GM20431 (cell line): Measurements from ENCODE around the gene RBP5.

Source experiments
- in situ Hi-C: fragments of 300-500 bp; cut with MseI, MboI; formaldehyde crosslinking; loops from one replicate; pipeline ENCODE4 v1.15.0; 2020; ENCODE audit warnings: low sequenced_read_pairs; ENCODE audit not compliant: unreplicated experiment

The RBP5 gene

DNA sequence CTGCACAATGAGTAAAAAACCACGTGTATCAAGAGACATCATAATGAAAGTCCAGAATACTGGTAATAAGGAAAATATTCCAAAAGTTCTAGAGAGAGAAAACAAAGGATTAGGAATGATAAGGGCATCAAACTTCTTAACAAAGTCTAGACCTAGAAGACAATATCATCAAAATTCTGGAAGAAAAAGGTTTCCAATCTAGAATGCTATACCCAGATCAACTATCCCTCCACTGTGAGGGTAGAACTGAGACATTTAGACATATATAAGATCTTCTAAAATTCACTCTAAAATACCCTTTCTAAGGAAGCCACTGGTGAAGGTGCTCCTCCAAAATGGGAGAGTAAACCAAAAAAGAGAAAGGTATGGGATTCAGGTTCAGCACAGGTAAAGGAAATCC lies 22.6 kb downstream of the RBP5 start:
- in situ Hi-C loops, result no loop called here

DNA sequence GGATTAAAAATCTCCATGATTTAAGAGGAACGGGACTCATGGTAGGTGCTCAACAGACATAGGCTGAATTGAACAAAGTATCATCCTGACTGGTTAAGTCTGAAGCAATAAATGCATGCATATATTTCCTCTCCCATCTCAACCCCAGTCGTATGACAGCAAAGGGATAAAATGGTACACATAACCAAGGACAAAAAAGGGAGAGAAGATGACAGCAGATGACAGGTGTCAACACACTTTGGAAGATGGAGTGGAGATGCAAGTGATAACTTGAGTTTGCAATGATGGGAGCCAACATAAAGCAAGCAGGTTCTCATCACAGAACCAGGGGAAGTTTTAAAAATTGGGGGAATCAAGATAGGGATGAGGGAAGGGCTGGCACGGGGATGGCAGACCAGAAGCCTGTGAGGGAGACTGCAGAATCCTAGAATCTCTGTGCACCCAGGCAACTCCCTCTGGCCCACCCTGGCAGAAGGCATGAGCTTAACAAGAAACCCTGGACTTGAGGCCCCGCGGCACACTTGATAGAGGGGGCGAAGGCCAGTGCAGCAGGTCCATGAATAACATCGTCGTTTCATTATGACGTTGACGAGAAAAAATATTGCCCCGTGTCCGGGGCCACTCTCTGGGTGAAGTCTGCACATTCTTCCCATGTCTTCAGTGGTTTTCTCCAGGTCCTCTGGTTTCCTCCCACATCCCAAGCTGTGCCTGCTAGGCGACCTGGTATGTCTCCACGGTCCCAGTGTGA lies 24.7 kb downstream of the RBP5 start:
- in situ Hi-C loops, result no loop called here

DNA sequence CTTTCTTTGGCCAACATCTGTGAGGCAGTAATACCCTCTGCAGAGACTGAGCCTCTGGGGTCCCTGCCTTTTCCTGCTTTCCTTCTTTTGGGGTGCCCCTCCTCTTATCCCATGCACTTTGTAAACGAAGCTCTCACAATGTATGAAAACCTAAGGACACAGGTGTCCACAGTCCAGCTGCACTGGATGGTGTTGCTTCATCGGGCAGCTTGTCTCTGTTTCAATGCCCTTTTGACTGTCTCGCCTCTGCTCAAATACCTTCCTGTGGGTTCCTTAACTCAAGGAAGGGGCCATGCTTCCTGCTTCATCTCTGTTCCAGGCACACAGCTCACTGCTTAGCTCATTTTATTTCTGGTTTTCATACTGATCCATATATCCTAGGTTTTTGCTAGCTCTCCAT lies 26.1 kb downstream of the RBP5 start:
- in situ Hi-C loops, result no loop called here

DNA sequence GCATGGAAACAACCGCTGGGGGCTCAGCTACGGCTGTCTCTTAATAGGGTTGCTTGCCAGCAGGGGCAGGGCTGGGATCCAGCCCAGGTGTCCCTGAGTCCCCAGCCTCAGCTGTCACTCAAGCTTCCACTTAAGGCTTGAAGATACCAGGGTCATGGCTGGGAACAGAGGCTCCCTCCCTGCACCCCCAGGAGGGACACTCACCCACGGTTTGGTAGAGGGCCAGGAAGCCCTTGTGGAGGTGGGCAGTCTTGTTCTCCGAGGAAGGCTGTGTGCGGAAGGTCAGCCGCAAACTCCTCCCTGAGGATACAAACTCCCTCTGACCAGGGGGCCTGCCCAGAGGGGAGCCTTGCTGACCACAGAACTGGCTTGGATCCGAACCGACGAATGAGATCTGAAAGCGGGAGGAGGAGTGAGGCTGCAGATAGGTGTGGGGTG lies 27.0 kb downstream of the RBP5 start:
- in situ Hi-C loops, result no loop called here

DNA sequence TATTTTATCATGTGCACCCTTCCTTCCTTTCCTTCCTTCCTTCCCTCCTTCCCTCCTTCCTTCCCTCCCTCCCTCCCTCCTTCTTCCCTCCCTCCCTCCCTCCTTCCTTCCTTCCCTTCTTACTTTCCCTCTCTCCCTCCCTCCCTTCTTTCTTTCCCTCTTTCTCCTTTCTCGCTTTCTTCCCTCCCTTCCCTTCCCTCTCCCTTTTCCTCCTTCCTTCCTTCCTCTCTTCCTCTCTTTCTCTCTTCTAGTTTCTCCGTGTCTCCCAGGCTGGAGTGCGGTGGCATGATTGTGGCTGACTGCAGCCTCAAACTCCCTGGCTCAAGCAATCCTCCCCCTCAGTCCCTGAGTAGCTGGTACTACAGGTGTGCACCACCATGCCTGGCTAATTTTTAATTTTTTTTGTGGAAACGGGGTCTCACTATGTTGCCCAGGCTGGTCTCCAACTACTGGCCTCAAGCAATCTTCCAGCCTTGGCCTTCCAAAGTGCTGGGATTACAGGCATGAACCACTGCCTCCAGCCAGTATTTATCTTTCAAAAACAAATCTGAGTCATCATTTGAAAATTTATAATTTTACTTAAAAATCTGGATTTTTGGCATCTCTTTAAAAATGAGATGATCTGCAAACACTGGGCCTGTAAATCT lies 27.5 kb downstream of the RBP5 start:
- in situ Hi-C loops, result no loop called here

DNA sequence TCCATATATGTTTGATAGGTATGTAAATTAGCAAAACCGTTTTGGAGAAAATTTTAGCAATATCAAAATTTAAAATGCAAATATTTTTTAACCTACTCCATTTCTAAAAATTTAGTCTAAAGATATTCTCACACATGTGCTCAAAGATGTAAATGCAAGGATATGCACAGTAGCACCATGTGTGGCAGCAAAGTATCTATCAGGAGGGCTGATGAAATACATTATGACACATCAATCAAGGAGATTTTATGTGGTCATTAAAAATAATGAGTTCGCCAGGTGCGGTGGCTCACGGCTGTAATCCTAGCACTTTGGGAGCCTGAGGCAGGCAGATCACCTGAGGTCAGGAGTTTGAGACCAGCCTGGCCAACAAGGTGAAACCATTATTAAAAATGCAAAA lies 28.4 kb downstream of the RBP5 start:
- in situ Hi-C loops, result no loop called here

DNA sequence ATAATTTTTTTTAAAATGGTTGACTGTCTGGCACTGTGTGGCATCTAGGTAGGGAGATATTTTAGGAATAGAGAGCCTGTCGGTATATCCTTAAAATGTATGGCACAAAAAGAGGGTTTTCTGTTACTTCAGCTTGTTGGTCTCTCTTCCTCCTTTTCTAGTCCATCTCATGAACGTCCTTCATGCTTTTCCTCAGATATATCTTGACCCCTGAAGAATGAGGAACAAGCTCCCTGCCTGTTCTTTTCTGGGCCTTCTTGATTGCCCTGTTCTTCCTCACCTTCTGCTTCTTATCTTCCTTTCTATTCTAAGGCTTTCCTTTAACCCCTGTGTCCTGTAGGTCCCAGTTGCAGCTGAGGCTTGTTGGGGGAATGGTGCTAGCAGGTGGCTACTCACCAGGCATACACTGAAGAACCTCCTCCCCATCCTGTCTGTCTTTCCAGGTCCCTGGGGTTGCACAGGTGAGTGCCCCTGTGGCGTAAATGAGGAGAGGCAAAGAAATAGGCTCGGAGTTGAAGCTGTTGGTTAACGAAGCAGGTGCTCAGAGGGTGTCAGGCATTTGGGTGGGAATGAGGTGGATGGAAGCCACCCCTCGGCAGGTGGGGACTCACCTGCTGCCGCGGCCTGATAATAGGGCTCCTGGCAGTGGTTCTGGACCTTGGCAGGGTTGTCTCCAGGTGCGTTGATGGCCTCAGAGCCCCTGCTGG lies 29.2 kb downstream of the RBP5 start:
- in situ Hi-C loops, result no loop called here

DNA sequence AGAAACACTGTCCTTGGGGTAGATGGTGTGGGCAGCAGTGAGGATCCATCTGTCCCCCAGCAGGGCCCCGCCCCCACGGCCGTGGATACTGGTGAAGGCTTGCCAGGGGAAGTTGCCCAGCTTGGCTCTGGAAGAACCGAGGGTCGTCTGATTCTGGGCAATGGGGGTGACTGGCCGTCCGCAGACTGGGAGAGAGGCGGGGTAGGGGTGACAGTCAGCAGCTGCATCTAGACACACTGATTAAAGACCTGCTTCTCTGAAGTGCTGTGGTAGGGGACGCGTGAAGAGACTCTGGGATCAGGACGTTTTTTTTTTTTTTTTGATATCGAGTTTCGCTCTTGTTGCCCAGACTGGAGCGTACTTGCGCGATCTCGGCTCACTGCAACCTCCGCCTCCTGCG lies 31.7 kb downstream of the RBP5 start:
- in situ Hi-C loops, result no loop called here

DNA sequence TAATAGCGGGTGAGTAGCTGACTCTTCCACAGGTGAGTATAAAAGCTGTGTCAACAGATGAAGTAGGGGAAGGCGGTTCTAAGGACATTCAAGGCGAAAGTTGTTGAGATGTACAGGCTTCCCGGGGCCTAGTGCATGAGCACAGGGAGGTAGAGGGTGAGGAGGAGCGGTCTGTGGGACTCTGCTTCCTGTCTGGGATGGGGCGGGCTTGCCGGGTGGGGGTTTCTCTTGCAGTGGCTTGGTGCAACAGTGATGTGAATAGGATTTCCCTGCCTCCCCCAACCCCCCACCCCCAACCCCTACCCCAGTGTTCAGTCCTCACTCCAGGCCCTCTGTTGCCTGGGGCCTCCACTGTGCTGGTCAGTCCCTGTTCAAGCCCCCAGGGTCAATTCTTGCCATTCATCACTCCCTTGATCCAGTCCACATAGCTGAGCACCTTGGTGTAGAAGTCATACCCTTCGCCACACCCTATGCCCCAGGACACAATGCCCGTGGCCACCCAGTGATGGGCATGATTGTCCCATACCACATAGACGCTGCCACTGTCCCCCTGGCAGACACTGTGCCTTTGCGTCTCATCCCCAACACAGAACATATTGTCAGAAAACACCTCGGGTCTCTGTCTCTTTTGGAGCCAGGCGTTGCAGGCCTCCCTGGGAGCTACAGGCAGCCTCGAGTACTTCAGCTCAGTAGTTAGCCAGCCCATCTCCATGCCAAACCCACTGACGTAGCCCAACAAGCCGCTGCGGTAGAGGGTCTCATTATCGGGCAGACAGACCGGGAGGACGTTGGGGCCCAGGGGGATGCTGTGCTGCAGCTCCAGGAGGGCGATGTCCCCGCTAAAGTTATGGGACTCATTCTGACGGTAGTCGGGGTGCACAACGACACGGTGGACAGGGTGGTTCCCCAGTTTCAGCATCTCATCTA lies 32.4 kb downstream of the RBP5 start:
- in situ Hi-C loops, result no loop called here

DNA sequence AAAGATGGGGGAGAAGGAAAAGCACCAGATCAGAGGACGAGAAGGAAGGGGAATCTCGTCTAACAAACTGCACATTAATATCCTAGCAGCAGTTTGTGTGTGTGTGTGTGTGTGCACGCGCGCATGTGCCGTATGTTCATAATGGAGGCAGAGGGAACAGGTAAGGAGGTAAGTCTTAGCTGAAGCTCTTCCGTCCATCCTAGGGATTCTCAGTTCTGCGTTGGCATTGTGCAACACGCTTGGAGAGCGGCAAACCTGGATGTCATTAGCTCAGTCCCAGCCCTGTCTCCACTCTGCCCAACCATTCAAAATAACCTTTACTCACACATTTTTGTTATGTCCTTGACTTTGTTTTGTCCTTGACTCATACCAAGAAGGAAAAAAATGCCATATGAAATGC lies 34.8 kb downstream of the RBP5 start:
- in situ Hi-C loops, result no loop called here

DNA sequence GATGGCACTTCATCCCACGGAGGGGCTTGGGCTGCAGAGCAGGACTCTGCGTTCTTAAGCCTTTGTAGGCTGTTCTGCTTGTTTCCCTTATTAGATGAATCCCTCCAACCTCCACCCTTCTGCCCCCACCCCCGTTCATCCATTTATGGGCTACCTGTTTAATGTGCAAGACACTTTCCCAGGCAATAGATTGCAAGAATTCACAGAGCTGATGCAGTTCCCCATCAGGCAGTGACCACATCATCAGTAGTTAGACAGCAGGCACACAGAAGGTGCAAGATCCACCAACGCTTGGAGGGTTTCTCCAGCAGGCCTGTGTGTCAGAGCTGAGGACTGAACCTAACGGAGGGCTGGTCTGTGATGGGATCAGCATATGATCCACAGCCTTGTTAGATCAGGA lies 35.2 kb downstream of the RBP5 start:
- in situ Hi-C loops, result no loop called here

DNA sequence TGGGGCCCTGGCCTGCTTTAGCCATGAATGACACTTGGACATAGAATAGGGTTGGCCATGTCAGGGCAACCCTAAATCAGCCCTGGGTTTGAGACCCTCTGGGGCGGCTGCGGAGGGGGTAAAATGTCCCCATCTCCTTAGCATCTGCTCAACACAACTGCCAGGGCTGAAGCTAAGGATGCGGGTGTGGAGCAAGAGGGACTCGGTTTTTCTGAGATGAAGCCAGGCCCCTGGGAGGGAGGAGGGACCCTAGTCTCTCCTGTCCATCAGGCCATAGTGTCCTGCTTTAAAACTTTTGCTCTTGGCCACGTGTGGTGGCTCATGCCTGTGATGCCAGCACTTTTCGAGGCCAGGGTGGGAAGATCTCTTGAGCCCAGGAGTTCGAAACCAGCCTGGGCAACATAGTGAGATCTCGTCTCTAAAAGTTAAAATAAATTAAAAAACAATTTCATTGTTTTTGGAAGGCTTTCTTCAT lies 35.7 kb downstream of the RBP5 start:
- in situ Hi-C loops, result no loop called here

DNA sequence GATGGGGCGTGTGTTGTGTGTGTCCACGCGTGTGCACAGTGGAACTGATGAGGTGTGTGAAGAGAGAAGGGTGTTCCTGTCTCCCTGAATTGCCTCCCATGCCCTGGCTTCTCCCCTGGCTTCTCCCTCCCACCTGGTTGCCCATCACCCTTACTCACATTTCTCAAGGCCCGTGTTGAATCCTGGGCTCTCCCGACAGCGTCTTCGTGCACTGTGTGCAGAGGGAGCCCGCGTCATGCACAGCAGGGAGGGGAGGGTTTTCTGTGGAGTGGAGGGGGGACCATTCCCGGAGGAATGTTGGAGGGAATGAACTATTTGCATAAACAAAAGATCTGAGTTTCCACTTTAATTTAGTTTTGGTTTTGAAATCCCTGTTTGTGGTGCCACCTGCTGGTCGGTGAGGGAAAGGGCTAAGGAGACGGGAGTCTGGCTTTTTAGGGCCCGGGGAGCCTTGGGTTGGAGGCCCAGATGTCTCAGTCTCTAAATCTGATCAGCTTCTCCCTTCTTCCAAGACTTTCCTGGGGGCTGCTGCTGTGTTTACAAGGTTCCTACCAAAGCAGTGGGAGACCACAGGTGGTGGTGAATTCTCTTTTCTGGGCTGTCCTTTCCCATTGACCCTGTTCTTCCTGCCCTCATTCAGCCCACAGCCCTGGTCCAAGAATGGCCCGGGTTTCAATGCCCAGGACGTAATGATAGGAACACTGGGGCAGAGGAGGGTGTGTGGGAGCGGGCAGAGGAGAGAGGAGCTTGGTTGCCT lies 36.3 kb downstream of the RBP5 start, which contains the start of gene C1R:
Gene C1R (minus strand): TSS at position 217 of the 757 bp plus-strand sequence. CDS start 57 bp downstream, at position 160.
- in situ Hi-C loops, result no loop called here

DNA sequence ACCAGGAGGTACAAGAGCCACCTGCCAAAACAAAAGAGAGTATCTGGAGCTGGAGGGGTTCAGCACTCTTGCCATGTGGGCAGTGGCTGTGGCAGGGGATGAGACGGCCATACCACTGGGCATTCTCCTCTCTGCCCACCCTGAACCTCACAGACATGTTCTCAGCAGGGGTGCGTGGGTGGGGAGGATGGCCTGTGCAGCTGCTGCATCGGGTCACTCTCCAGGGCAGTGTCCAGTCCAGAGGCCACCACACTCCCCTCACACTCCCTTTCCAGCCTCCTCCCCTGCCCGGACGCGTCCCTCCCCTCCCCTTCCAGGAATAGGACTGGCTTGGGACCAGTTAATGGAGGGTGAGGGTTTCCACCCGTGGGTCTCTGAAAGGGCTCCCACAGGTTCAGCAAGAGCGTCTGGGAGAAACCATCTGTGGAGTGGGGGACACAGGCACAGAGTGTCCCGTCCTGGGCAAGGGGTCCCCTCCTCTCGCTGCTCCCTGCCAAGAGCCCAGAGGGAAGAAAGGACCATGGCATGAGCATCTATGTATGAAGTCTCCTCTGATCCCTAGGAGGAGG lies 36.9 kb downstream of the RBP5 start:
- in situ Hi-C loops, result no loop called here

DNA sequence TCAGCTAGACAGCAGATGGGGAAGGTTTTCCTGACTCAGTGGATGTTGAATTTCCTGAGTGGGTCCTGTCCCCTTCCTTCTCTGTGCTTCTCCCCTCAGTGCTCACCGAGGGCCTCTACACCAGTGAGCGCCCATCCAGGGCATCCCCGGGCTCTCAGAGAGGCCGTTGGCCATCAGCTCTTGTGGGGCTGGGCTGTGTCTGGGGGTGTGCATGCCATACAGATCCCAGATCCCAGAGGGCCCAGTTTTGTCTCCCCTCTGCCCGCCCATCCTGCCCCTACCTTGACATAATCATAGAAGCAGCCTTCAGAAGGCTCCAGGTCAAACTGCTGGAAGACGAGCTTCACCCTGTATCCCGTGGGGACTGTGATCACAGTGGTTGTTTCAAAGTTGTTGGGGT lies 37.5 kb downstream of the RBP5 start:
- in situ Hi-C loops, result no loop called here

DNA sequence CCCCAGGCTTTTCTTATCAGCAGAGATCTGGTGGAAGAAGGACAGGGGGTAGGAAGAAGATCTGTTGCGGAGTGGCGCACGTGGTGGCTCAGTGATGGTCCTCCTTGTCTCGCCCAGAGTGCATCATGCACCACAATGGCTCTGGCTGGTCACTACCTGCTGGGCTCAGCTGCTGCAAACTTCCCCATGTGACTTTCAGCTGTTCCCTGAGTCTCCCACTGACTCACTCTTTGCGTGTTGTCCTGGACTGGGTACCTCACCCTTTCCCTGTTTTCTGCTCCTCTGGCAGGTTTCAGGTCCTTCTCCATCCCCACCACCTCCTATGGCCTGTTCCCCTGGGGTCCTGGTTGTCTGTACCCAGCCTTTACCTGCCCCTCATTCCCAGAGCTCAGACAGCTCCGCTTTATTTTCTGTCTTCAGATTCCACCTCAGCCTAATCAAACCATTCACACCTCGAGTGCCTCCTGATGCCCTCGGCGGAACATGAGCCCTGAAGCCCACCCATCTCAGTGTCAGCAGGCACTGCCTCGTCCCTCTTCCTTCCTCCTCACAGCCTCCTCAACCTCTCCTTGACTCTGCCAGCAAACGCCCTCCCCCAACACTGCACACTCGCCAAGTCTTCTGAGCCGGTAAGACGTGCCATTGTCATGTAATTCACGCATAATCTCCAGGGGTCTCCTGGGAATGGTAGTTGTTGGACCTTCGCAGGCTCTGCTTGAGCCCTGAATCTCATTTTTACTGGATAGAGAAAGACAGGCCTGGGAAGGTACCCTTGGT lies 38.3 kb downstream of the RBP5 start:
- in situ Hi-C loops, result no loop called here

DNA sequence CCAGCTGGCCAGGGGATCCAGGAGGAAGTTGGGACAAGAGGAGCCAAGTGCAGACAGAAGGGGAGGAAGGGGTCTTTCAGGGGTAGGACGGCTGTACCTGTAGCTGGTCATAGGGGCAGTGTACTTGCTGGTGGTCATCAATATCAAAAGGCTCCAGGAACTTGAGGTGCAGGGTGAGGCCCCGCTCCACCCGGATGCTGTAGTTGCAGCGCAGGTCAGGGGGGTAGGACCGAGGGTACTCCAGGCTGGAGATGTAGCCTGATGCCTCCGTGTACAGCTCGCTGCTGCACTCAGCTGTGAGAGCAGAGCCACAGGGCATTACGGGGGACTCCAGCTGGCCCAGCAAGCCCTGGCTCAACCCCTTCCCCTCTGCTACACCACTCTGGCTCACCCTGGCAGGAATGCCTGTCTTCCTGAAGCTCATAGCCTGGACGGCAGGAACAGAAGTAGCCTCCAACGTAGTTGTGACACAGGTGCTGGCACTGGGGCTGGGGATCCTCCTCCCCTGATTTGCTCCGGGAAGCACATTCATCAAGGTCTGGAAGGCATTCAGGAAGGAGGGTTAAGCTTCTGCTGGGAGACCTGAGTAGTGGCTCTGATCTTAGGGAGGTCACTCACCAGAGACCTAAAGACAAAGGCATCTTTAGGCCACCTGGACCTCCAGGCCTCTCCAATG lies 39.4 kb downstream of the RBP5 start:
- in situ Hi-C loops, result no loop called here

DNA sequence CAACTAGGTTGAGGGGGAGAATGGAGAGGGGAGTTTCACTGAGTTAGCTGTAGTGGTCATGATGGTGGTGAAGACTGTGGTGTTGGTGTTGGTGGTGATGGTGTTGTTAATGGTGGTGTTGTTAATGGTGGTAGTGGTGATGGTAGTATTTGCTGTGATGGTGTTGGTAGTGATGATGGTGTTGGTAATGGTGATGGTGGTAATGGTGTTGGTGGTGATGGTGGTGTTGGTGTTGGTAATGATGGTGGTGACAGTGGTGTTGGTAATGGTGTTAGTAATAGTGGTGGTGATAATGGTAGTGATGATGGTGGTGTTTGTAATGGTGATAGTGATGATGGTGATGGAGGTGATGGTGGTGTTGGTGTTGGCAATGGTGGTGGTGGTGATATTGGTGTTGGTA lies 45.6 kb downstream of the RBP5 start:
- in situ Hi-C loops, result no loop called here
